NB4 (cell line): ENCODE measurements around the gene ZNF207.

Experiments
- TF ChIP-seq, protein P1 (sequence below): IDR thresholded peaks from one replicate; pipeline ENCODE4 v1.5.1; 2012; ENCODE audit warnings: low read depth, low read length
- TF ChIP-seq, protein P2 (sequence below): IDR thresholded peaks from 2 replicates; pipeline ENCODE4 v1.6.1; 2011; ENCODE audit warnings: low read depth, low read length

DNA sequence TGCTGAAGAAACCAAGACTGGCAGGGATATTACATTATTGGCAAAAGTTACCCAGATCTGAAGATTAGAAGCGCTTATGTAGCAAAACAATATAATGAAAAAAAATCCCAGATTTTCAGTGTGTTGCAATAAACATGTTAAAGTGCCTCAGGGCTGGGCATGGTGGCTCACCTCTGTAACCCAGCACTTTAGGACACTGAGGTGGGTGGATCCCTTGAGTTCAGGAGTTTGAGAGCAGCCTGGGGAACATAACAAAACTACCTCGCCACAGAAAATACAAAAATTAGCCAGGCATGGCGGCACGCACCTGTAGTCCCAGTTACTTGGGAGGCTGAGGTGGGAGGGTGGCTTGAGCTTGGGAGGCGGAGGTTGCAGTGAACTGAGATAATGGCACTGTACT, 6.8 kb downstream of the ZNF207 start:
- TF ChIP-seq, protein P1, sequence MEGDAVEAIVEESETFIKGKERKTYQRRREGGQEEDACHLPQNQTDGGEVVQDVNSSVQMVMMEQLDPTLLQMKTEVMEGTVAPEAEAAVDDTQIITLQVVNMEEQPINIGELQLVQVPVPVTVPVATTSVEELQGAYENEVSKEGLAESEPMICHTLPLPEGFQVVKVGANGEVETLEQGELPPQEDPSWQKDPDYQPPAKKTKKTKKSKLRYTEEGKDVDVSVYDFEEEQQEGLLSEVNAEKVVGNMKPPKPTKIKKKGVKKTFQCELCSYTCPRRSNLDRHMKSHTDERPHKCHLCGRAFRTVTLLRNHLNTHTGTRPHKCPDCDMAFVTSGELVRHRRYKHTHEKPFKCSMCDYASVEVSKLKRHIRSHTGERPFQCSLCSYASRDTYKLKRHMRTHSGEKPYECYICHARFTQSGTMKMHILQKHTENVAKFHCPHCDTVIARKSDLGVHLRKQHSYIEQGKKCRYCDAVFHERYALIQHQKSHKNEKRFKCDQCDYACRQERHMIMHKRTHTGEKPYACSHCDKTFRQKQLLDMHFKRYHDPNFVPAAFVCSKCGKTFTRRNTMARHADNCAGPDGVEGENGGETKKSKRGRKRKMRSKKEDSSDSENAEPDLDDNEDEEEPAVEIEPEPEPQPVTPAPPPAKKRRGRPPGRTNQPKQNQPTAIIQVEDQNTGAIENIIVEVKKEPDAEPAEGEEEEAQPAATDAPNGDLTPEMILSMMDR: no peak
- TF ChIP-seq, protein P2, sequence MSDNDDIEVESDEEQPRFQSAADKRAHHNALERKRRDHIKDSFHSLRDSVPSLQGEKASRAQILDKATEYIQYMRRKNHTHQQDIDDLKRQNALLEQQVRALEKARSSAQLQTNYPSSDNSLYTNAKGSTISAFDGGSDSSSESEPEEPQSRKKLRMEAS: no peak
